ENCODE measurements around the gene OSBPL10. TPM values are rescaled to one million over a fixed set of nuclear protein-coding genes. Genes with fewer than 3 reads are reported as not detected.
"Not testable (repeated sequence)": the region's sequence is repeated elsewhere in the genome, so short reads cannot be mapped to it uniquely, and the experiment has no call there.

The OSBPL10 gene
- total RNA-seq, 1 donor: 15.0 TPM

DNA sequence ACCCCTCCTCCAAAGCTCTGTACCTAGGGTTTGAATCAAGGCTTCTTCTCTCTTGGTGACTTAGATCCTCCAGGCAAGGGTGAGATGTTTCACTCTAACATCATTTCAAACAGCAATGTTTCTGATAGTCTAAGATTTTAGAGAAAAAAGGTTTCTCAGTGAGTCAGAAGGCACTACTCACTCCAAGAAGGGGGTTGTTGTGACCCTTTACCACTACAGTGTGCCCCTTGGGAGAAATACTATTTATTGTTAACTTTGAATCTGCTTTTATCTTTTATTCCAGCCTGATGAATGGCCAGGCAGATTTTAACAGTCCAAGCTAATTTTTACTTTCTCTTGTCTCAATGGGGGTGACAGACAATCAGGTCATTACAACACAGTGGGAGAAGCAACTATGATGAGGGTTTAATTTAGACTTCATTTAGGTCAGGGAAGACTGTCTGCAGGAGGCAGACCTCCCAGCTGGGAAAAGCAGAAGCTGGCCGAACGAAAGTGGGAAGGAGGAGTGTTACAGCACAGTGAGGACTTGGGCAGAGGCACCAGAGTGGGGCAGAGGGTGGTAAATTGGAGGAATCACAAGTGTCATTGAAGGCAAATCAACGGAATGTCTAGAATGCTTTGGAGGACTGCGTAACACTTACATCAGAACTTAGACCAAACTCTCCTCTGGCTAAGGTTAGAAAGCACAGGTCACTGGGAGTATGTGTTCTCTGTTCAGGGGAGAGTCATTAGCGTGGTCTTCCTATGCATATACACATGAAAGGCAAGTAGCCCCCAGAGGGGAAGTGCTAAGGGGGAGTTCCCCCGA lies 21.7 kb upstream of the OSBPL10 start:
- TF ChIP-seq, protein P1, sequence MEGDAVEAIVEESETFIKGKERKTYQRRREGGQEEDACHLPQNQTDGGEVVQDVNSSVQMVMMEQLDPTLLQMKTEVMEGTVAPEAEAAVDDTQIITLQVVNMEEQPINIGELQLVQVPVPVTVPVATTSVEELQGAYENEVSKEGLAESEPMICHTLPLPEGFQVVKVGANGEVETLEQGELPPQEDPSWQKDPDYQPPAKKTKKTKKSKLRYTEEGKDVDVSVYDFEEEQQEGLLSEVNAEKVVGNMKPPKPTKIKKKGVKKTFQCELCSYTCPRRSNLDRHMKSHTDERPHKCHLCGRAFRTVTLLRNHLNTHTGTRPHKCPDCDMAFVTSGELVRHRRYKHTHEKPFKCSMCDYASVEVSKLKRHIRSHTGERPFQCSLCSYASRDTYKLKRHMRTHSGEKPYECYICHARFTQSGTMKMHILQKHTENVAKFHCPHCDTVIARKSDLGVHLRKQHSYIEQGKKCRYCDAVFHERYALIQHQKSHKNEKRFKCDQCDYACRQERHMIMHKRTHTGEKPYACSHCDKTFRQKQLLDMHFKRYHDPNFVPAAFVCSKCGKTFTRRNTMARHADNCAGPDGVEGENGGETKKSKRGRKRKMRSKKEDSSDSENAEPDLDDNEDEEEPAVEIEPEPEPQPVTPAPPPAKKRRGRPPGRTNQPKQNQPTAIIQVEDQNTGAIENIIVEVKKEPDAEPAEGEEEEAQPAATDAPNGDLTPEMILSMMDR (IDR thresholded peaks at IDR 0.05; ENCODE audit: insufficient read depth, low read length): no peak
- H3K4me3 ChIP-seq (ENCODE audit: low read depth, low read length): no peak overlapping the region
- no peak for DNase-seq (ENCODE audit: low read depth)

DNA sequence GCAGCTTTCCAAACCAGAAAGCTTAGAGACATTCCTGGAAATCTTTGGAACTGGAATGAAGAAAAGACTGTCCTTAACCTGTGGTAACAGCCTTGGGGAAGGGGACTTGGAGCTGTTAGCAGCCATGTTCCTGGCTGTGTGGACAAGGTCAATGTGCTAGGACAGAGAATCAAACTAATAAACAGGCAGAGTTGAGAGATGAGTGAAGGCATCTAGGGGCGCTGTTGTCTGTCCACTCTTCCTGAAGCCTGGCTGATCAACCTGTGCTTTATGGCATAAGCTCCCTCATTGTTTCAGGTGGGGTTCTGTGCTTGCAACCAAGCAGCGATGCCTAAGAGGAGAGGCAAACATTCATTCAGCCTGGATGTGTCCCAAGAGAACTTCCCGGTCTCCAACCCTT lies 19.8 kb upstream of the OSBPL10 start:
- DNase-seq (ENCODE audit: low read depth): no peak
- no peak overlapping the region for H3K4me3 ChIP-seq (ENCODE audit: low read depth, low read length)
- TF ChIP-seq, protein P1 (IDR thresholded peaks at IDR 0.05; ENCODE audit: insufficient read depth, low read length): no peak

DNA sequence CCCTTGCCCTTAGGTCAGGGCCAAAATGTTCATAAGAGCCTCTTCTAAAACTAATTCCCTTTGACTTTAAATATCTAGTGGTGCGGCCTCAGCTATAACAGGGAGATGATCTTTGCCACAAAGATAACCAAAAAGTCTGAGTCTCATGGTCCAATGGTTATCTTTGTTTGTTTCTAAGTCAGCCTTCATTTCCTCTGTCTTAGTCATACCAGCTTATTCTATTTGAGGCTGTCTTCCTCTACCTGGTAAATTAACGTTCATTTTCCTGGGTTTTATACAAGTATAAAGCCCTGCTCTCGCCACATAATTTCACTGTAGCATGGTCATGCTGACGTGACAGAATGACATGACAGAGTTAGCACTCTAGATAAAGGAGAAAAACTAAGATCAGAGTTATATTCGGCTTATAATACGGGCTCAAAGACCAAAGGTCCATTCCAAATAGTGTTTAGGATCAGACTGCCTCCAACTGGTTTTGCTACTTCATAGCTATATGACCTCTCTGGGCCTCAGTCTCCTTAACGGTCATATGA lies 18.9 kb upstream of the OSBPL10 start:
- TF ChIP-seq, protein P1 (IDR thresholded peaks at IDR 0.05; ENCODE audit: insufficient read depth, low read length): no peak
- DNase-seq (ENCODE audit: low read depth): no peak
- H3K4me3 ChIP-seq (ENCODE audit: low read depth, low read length): no peak overlapping the region

DNA sequence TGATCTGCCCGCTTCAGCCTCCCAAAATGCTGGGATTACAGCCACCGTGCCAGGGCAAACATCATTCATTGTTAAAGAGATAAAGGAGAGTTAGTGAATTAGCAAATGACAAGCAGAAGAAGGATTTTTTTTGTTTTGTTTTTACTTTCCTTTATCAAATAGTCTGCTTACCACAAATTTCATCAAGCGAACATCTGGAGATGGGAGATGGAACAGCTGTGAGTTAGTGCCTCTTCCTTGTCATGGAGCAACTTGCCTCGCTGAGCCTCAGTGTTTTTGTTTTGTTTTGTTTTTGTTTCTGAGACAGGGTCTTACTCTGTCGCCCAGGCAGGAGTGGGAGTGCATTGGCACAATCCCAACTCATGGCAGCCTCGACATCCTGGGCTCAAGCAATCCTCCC lies 16.4 kb upstream of the OSBPL10 start:
- TF ChIP-seq, protein P1 (IDR thresholded peaks at IDR 0.05; ENCODE audit: insufficient read depth, low read length): no peak
- no peak for DNase-seq (ENCODE audit: low read depth)

DNA sequence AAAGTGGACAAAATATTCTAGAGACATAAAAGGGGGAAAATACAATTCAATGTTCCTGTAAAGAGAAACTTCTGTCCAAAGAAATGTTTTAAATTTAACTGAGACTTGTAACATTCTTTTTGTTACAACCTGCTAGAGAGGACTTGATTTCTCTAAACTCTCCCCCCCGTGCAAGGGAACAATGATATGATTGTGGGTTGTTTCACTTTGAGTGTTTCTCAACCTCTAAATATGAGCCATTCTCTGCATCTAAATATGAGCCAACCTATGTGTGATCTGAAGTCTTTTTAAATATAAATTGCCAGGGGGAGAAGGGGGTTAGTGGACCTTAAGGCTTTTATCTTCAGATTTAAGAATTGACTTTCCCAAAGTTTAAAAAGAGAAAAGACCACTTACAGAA lies 15.1 kb upstream of the OSBPL10 start:
- H3K4me3 ChIP-seq (ENCODE audit: low read depth, low read length): no peak overlapping the region
- DNase-seq (ENCODE audit: low read depth): no peak
- TF ChIP-seq, protein P1 (IDR thresholded peaks at IDR 0.05; ENCODE audit: insufficient read depth, low read length): no peak

More for the DNA sequence above, 16.4 kb upstream of the OSBPL10 start:
- H3K4me3 ChIP-seq (ENCODE audit: low read depth, low read length): no peak overlapping the region

DNA sequence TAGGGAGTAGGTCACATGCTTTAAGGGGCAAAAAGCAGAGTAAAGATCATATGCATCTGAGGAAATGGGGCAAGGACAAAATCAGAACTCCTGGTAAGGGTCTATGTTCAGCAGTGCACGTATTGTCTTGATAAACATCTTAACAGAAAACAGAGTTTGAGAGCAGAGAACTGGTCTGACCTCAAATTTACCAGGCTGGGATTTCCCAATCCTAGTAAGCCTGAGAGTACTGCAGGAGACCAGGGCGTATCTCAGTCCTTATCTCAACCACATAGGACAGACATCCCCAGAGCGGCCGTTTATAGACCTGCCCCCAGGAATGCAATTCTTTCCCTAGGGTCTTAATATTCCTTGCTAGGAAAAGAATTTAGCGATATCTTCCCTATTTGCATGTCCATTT lies 14.0 kb upstream of the OSBPL10 start:
- not testable (repeated sequence) for H3K4me3 ChIP-seq (ENCODE audit: low read depth, low read length); DNase-seq (ENCODE audit: low read depth)

DNA sequence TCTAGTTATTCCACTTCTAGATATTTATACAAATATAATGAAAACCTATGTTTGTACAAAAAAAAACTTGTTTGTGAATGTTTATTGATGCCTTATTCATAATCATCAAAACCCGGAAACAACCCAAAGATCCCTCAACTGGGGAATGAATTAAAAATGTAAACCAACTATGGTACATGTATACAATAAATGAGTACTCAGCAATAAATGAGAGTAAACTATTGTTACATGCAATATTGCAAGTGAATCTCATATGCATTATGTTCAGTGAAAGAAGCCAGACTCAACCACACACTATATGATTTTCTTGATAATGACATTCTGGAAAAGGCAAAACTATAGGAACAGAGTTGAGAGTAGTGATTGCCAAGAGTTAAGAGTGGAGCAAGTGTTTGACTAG lies 12.8 kb upstream of the OSBPL10 start:
- TF ChIP-seq, protein P1 (IDR thresholded peaks at IDR 0.05; ENCODE audit: insufficient read depth, low read length): no peak
- no peak for DNase-seq (ENCODE audit: low read depth)
- H3K4me3 ChIP-seq (ENCODE audit: low read depth, low read length): no peak overlapping the region

DNA sequence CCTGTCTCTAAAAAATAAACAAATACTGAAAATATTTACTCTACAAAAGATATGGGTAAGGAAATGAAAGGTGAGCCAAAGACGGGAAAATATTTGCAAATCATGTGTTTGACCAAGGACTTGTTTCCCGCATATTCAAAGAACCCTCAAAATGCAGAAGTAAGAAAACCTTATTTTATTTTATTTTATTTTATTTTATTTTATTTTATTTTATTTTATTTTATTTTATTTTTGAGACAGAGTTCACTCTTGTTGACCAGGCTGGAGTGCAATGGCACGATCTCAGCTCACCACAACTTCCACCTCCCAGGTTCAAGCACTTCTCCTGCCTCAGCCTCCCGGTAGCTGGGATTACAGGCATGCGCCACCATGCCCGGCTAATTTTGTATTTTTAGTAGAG lies 11.9 kb upstream of the OSBPL10 start:
- H3K4me3 ChIP-seq (ENCODE audit: low read depth, low read length); DNase-seq (ENCODE audit: low read depth): not testable (repeated sequence)

All from fibroblast of the aortic adventitia (primary cell).